DMS53 treated with DMSO at 0.1 percent for 48 hours (cell line): Measurements from ENCODE around the gene SORCS2.

Source experiments
- DNase-seq: peaks from one replicate; lab custom pipeline; 2025; ENCODE audit not compliant: unreplicated experiment; lab: John Stamatoyannopoulos, UW

The SORCS2 gene

GRCh38 chr4:7192252-7193029 is at the start of gene SORCS2:
TSS of gene SORCS2 (plus strand) at chr4:7192538.
- DNase-seq = peak; percentile 26

DNA sequence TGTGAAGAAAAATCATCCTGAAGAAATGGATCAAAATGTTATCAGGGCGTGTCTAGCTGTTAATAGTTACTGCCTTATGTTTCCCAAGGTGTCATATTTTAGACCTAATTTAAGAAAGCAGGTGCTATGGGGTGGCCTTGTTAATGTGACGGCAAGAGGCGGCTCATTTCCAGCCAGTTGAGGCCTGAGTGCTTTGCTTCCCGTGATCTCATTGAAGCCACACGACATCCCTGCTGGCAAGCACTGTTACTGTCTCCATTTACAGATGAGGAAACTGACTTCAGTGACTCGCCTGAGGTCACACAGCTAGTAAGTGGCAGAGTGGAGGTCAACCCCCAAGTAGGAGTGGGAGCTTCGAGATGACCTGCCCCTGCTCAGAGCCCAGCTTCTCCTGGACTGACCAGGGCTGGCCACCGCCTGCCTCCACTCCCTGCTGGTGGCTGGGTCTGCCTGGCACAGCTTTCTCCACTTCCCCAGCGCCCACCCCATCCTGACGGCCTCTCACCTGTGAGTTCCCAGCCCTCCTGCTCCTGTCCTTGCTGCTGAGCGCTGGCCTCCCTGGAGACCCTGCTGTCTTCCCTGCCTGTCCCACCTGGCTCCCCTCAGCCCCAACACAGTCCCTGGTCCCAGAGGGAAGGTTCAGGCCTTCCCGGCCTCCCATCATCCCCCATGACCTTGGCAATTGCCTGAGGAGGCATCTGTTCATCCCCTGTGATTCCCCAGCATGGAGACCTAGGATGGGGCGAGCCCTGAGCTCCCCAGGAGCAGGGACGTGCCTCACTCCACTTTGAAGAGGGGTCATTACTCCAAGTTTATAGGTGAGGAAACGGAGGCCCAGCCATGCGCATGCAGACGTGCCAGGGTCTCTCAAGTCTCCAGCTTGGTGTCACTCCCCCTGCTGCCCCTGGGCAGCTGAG is 47.7 kb upstream of the SORCS2 start:
- DNase-seq = no peak

DNA sequence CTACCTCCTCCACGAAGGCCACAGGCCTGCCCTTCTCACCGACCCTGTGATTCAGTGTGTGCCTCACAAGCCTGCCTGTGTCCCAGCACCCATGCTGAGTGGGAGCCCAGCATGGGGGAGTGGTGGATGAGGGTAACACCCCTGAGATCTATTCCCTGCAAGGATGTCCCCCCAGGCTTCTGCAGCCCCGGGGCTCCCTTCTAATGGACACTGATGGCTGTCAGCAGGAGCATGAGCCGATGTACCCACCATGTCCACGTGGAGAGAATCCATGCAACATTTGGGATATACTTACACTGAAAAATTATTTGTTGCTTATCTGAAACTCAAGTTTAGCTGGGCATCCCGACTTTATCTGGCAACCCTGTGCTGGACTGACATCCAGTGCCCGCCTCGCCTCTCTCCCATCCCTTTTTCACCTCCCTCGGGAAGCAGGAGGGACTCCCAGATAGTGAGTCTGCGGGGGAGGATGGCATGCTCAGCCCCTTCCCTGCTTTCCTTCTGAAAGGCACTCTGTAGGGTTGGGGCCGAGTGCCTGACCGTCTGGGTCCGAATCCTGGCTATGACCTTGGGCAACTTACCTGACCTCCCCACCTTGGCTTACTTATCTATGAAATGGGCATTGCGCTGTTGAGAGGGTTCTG is 46.9 kb upstream of the SORCS2 start:
- no peak for DNase-seq

DNA sequence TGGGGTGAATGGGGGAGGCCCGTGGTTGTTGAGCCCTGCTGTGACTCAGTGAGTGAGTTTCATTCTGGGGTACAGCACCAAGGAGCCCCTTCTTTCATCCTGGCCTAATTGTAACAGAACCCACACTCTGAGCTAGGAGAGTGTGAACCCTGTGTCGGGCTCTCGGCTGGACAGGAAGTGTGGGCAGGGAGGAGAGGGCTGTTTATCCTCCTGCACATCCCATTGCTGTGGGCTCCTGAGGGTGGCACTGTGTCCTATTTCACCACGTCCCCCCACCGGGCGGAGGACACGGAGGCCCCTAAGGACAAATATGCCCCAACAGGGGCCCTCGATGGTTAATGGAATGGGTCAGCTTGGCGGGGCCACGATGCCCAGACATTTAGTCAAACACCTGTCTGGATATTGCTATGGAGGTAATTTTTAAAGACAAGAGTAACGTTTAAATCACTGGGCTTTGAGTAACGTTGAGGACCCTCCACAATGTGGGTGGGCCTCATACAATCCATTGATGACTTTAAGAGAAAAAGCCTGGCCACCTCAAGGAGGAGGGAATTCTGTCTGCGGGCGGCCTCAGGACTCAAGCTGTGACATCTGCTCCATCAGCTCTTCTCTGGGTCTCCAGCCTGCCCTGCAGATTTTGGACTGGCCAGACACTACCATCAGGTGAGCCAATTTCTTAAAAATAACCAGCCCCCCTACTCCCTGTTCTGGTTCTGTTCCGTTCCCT is 46.1 kb upstream of the SORCS2 start:
- no peak for DNase-seq

GRCh38 chr4:7146786-7147115 is 45.6 kb upstream of the SORCS2 start:
- no peak for DNase-seq

- DNase-seq = no peak
These were observed 45.1 kb upstream of the SORCS2 start for GRCh38 chr4:7147261-7147660.

GRCh38 chr4:7147661-7148310 is 44.6 kb upstream of the SORCS2 start:
- no peak for DNase-seq

DNA sequence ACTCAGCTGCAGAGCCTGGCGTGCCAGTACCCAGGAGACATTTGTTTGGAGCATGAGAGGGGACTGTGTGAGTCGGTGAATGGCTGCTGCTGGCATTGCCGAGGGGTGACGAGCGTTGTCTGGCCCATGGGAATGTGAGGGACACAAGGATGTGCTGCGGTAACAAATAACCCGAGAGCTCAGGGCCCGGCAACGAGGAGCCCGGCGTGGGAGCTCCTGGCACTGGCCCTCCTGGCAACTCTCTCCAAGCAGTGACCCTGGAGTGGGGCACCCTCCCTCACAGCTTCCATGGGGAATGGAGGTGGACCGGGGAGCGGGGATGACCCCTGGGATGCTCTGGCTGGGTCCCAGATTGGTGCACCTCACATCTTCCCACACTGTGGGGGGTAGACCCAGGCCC is 44.0 kb upstream of the SORCS2 start:
- DNase-seq = no peak

- DNase-seq = no peak
These were observed 42.2 kb upstream of the SORCS2 start for GRCh38 chr4:7150036-7150635.

- no peak for DNase-seq
These were observed 40.6 kb upstream of the SORCS2 start for GRCh38 chr4:7151668-7152227.

- no peak for DNase-seq
These were observed 38.6 kb upstream of the SORCS2 start for GRCh38 chr4:7153711-7154110.

GRCh38 chr4:7154351-7154981 is 37.9 kb upstream of the SORCS2 start:
- DNase-seq = no peak

- no peak for DNase-seq
These were observed 36.7 kb upstream of the SORCS2 start for GRCh38 chr4:7155590-7156071.

- no peak for DNase-seq
These were observed 36.0 kb upstream of the SORCS2 start for GRCh38 chr4:7156328-7156727.

GRCh38 chr4:7156761-7157488 is 35.4 kb upstream of the SORCS2 start:
- DNase-seq = no peak

GRCh38 chr4:7157666-7158065 is 34.7 kb upstream of the SORCS2 start:
- DNase-seq = no peak

GRCh38 chr4:7158081-7158750 is 34.1 kb upstream of the SORCS2 start:
- no peak for DNase-seq

GRCh38 chr4:7158991-7159390 is 33.3 kb upstream of the SORCS2 start:
- DNase-seq = no peak
